ENCODE data around the gene TBC1D16.

Gene TBC1D16

GRCh38 chr17:79945591-79946255, 89.9 kb downstream of the TBC1D16 start:
- TF ChIP-seq MAX (IDR thresholded peaks at IDR 0.05; ENCODE audit: low read depth, low read length) = no peak
- TF ChIP-seq MYC (IDR thresholded peaks at IDR 0.05; ENCODE audit: low read depth, low read length) = no peak
- no peak for TF ChIP-seq POLR2A (IDR thresholded peaks at IDR 0.05; ENCODE audit: extremely low read depth, insufficient read length)
- no peak for TF ChIP-seq CTCF (IDR thresholded peaks at IDR 0.05; ENCODE audit: low read depth, low read length)
- no peak for DNase-seq (ENCODE audit: low read depth)
- no peak overlapping the region for H3K4me3 ChIP-seq (ENCODE audit: low read depth, low read length)

- DNase-seq (ENCODE audit: low read depth) = no peak
- no peak overlapping the region for H3K4me3 ChIP-seq (ENCODE audit: low read depth, low read length)
- TF ChIP-seq MYC (IDR thresholded peaks at IDR 0.05; ENCODE audit: low read depth, low read length) (no peak), MAX (IDR thresholded peaks at IDR 0.05; ENCODE audit: low read depth, low read length) (no peak), CTCF (IDR thresholded peaks at IDR 0.05; ENCODE audit: low read depth, low read length) (no peak), POLR2A (IDR thresholded peaks at IDR 0.05; ENCODE audit: extremely low read depth, insufficient read length) (no peak)
Observed at GRCh38 chr17:79944821-79945391, 90.8 kb downstream of the TBC1D16 start.

- TF ChIP-seq CTCF (IDR thresholded peaks at IDR 0.05; ENCODE audit: low read depth, low read length) (no peak), MYC (IDR thresholded peaks at IDR 0.05; ENCODE audit: low read depth, low read length) (no peak), POLR2A (IDR thresholded peaks at IDR 0.05; ENCODE audit: extremely low read depth, insufficient read length) (no peak), MAX (IDR thresholded peaks at IDR 0.05; ENCODE audit: low read depth, low read length) (no peak)
- H3K4me3 ChIP-seq (ENCODE audit: low read depth, low read length) = no peak overlapping the region
- no peak for DNase-seq (ENCODE audit: low read depth)
Observed at GRCh38 chr17:79944251-79944812, 91.3 kb downstream of the TBC1D16 start.

- TF ChIP-seq MYC (IDR thresholded peaks at IDR 0.05; ENCODE audit: low read depth, low read length) (no peak), MAX (IDR thresholded peaks at IDR 0.05; ENCODE audit: low read depth, low read length) (no peak), POLR2A (IDR thresholded peaks at IDR 0.05; ENCODE audit: extremely low read depth, insufficient read length) (no peak), CTCF (IDR thresholded peaks at IDR 0.05; ENCODE audit: low read depth, low read length) (no peak)
- H3K4me3 ChIP-seq (ENCODE audit: low read depth, low read length) = no peak overlapping the region
- DNase-seq (ENCODE audit: low read depth) = no peak
Observed at GRCh38 chr17:79943347-79944241, 92.1 kb downstream of the TBC1D16 start.

GRCh38 chr17:79942591-79943346, 92.9 kb downstream of the TBC1D16 start:
- H3K4me3 ChIP-seq (ENCODE audit: low read depth, low read length) = no peak overlapping the region
- no peak for DNase-seq (ENCODE audit: low read depth)
- TF ChIP-seq POLR2A (IDR thresholded peaks at IDR 0.05; ENCODE audit: extremely low read depth, insufficient read length) = no peak
- no peak for TF ChIP-seq MYC (IDR thresholded peaks at IDR 0.05; ENCODE audit: low read depth, low read length)
- no peak for TF ChIP-seq CTCF (IDR thresholded peaks at IDR 0.05; ENCODE audit: low read depth, low read length)
- no peak for TF ChIP-seq MAX (IDR thresholded peaks at IDR 0.05; ENCODE audit: low read depth, low read length)
